Middle frontal gyrus (tissue), 1 donor: ENCODE measurements around the gene ATF7IP2.
A peak's percentile ranks its signal among the peaks of the same experiment; 100 is the strongest.
"Not testable (repeated sequence)": the region's sequence is repeated elsewhere in the genome, so short reads cannot be mapped to it uniquely, and the experiment has no call there.

Source experiments
- DNase-seq: peaks from one replicate; pipeline ENCODE4 v3.0.0-alpha.2; 2015; ENCODE audit warnings: low spot score; ENCODE audit errors: extremely low spot score

ATF7IP2 gene

GRCh38 chr16:10452208-10453158, 66.6 kb downstream of the ATF7IP2 start:
- DNase-seq: not testable (repeated sequence)

- no peak for DNase-seq
Observed at GRCh38 chr16:10453159-10453510, 67.3 kb downstream of the ATF7IP2 start.

GRCh38 chr16:10465821-10466220, 80.0 kb downstream of the ATF7IP2 start:
- DNase-seq: no peak

GRCh38 chr16:10466313-10466712, 80.5 kb downstream of the ATF7IP2 start:
- no peak for DNase-seq

GRCh38 chr16:10466861-10467260, 81.0 kb downstream of the ATF7IP2 start:
- DNase-seq: no peak

- not testable (repeated sequence) for DNase-seq
Observed at GRCh38 chr16:10476636-10477035, 90.8 kb downstream of the ATF7IP2 start.

GRCh38 chr16:10480151-10480550, 94.3 kb downstream of the ATF7IP2 start:
- DNase-seq: no peak

- no peak for DNase-seq
Observed at GRCh38 chr16:10485159-10485558, 99.3 kb downstream of the ATF7IP2 start.

GRCh38 chr16:10485698-10486382, 100.0 kb downstream of the ATF7IP2 start:
- no peak for DNase-seq

- DNase-seq: no peak
Observed at GRCh38 chr16:10490141-10490540, 104.3 kb downstream of the ATF7IP2 start.

- DNase-seq: no peak
Observed at GRCh38 chr16:10493276-10493675, 107.4 kb downstream of the ATF7IP2 start.

GRCh38 chr16:10494343-10495030, 108.6 kb downstream of the ATF7IP2 start:
- DNase-seq: no peak

- no peak for DNase-seq
Observed at GRCh38 chr16:10495031-10495345, 109.1 kb downstream of the ATF7IP2 start.

GRCh38 chr16:10497132-10498101, 111.6 kb downstream of the ATF7IP2 start:
- no peak for DNase-seq

- no peak for DNase-seq
Observed at GRCh38 chr16:10500582-10500981, 114.7 kb downstream of the ATF7IP2 start.

- no peak for DNase-seq
Observed at GRCh38 chr16:10501016-10501607, 115.3 kb downstream of the ATF7IP2 start.

GRCh38 chr16:10502776-10503175, 116.9 kb downstream of the ATF7IP2 start:
- no peak for DNase-seq

GRCh38 chr16:10504404-10504885, 118.6 kb downstream of the ATF7IP2 start:
- DNase-seq: no peak

- DNase-seq: not testable (repeated sequence)
Observed at GRCh38 chr16:10505286-10505685, 119.4 kb downstream of the ATF7IP2 start.

- peak; percentile 73 for DNase-seq
Observed at GRCh38 chr16:10509534-10510025, 123.7 kb downstream of the ATF7IP2 start.
